SU-DHL-6 (cell line): ENCODE data around the gene STX1A.

ENCODE experiments used
- H2AFZ ChIP-seq: fragments of 200-600 bp; sonication (generic); 2 replicates; pipeline ENCODE4 v1.6.1; 2014; ENCODE audit warnings: low read depth, mild to moderate bottlenecking, moderate library complexity, mixed read lengths, antibody characterized with exemption, low read length; ENCODE audit not compliant: severe bottlenecking
- H3F3A ChIP-seq: fragments of 200-600 bp; shearing (Covaris generic); 2 replicates; pipeline ENCODE4 v1.6.0; 2016; ENCODE audit warnings: antibody characterized with exemption, mild to moderate bottlenecking; ENCODE audit not compliant: insufficient read depth
- H3K27ac ChIP-seq: fragments of 200-600 bp; sonication (generic); 2 replicates; pipeline ENCODE4 v1.5.1; 2016; ENCODE audit warnings: low read depth, mild to moderate bottlenecking, low read length, moderate library complexity, mixed read lengths
- H3K27me3 ChIP-seq: fragments of 200-600 bp; sonication (generic), shearing (Covaris generic); 2 replicates; pipeline ENCODE4 v1.6.0; 2014; ENCODE audit warnings: mild to moderate bottlenecking, low read length
- H3K36me3 ChIP-seq: fragments of 200-600 bp; sonication (generic); 2 replicates; pipeline ENCODE4 v1.6.1; 2014; ENCODE audit warnings: mild to moderate bottlenecking, low read length, mixed read lengths
- H3K4me2 ChIP-seq: fragments of 300-600, 200-600 bp; shearing (Covaris generic), sonication (generic); 2 replicates; pipeline ENCODE4 v1.6.0; 2014; ENCODE audit warnings: low read length, low read depth, mild to moderate bottlenecking; ENCODE audit not compliant: poor library complexity, severe bottlenecking
- H3K4me3 ChIP-seq: fragments of 200-600 bp; sonication (generic); 2 replicates; pipeline ENCODE4 v1.5.1; 2014; ENCODE audit warnings: antibody characterized with exemption, low read length, mild to moderate bottlenecking, mixed read lengths; ENCODE audit not compliant: insufficient read depth, poor library complexity, severe bottlenecking
- H3K79me2 ChIP-seq: fragments of 200-600 bp; sonication (generic); 2 replicates; pipeline ENCODE4 v1.6.1; 2014; ENCODE audit warnings: mild to moderate bottlenecking, low read length, moderate library complexity; ENCODE audit not compliant: insufficient read depth
- H3K9ac ChIP-seq: fragments of 200-600 bp; sonication (generic); 2 replicates; pipeline ENCODE4 v1.7.0; 2014; ENCODE audit warnings: mild to moderate bottlenecking, low read length
- H3K9me2 ChIP-seq: fragments of 200-600 bp; sonication (generic); replicated peaks from 2 replicates; pipeline ENCODE4 v1.6.1; 2014; ENCODE audit warnings: low read length; ENCODE audit not compliant: insufficient read depth
- H3K9me3 ChIP-seq: fragments of 200-600 bp; sonication (generic); 2 replicates; pipeline ENCODE4 v1.6.1; 2014; ENCODE audit warnings: low read length, mixed read lengths; ENCODE audit not compliant: insufficient read depth
- H4K20me1 ChIP-seq: fragments of 200-600 bp; sonication (generic); 2 replicates; pipeline ENCODE4 v1.6.1; 2014; ENCODE audit warnings: low read depth, mild to moderate bottlenecking, antibody characterized with exemption, low read length, moderate library complexity, mixed read lengths
- EZH2phosphoT487 ChIP-seq: fragments of 200-600 bp; sonication (generic), shearing (Covaris generic); conservative IDR thresholded peaks from 2 replicates; pipeline ENCODE4 v1.6.1; 2018; ENCODE audit warnings: mild to moderate bottlenecking, antibody characterized with exemption, low read length, moderate library complexity, mixed read lengths
- TF ChIP-seq, protein P1 (sequence below): fragments of 200-600 bp; sonication (generic); IDR thresholded peaks from one replicate; pipeline ENCODE4 v1.5.1; 2017; ENCODE audit warnings: antibody characterized with exemption, mild to moderate bottlenecking, low read length, moderate library complexity; ENCODE audit not compliant: insufficient read depth, poor library complexity, severe bottlenecking

The STX1A gene

GRCh38 chr7:73703225-73703624 lies 16.2 kb downstream of the STX1A start:
- Histone ChIP-seq H3K4me2 (no peak overlapping the region), H3K4me3 (no peak overlapping the region), H3K36me3 (no peaks in the 10 kb centered on the region), H4K20me1 (no peaks in the 10 kb centered on the region), H2AFZ (no peak overlapping the region), H3K9ac (no peak overlapping the region), H3K27me3 (no peaks in the 10 kb centered on the region), H3K27ac (no peak overlapping the region), H3K9me2 (no peaks in the 10 kb centered on the region), H3K9me3 (no peaks in the 10 kb centered on the region), H3F3A (no peaks in the 10 kb centered on the region), H3K79me2 (no peaks in the 10 kb centered on the region)
- TF ChIP-seq, protein P1, sequence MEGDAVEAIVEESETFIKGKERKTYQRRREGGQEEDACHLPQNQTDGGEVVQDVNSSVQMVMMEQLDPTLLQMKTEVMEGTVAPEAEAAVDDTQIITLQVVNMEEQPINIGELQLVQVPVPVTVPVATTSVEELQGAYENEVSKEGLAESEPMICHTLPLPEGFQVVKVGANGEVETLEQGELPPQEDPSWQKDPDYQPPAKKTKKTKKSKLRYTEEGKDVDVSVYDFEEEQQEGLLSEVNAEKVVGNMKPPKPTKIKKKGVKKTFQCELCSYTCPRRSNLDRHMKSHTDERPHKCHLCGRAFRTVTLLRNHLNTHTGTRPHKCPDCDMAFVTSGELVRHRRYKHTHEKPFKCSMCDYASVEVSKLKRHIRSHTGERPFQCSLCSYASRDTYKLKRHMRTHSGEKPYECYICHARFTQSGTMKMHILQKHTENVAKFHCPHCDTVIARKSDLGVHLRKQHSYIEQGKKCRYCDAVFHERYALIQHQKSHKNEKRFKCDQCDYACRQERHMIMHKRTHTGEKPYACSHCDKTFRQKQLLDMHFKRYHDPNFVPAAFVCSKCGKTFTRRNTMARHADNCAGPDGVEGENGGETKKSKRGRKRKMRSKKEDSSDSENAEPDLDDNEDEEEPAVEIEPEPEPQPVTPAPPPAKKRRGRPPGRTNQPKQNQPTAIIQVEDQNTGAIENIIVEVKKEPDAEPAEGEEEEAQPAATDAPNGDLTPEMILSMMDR: no peak
- TF ChIP-seq EZH2phosphoT487: no peak

GRCh38 chr7:73702665-73703064 lies 16.8 kb downstream of the STX1A start:
- Histone ChIP-seq H4K20me1 (no peaks in the 10 kb centered on the region), H3K36me3 (no peaks in the 10 kb centered on the region)

GRCh38 chr7:73702226-73702625 lies 17.2 kb downstream of the STX1A start:
- H3K27me3 ChIP-seq: no peaks in the 10 kb centered on the region
- H3K9ac ChIP-seq: no peak overlapping the region
- H3K9me2 ChIP-seq: no peaks in the 10 kb centered on the region
- no peak overlapping the region for H3K27ac ChIP-seq
- no peaks in the 10 kb centered on the region for H3F3A ChIP-seq
- no peak overlapping the region for H3K4me2 ChIP-seq
- H4K20me1 ChIP-seq: no peaks in the 10 kb centered on the region
- H3K9me3 ChIP-seq: no peaks in the 10 kb centered on the region
- no peak overlapping the region for H3K4me3 ChIP-seq
- no peak for TF ChIP-seq EZH2phosphoT487
- TF ChIP-seq, protein P1: no peak
- no peaks in the 10 kb centered on the region for H3K79me2 ChIP-seq
- no peaks in the 10 kb centered on the region for H3K36me3 ChIP-seq
- no peak overlapping the region for H2AFZ ChIP-seq

More at GRCh38 chr7:73702665-73703064, 16.8 kb downstream of the STX1A start:
- Histone ChIP-seq H3K9ac (no peak overlapping the region), H2AFZ (no peak overlapping the region), H3K79me2 (no peaks in the 10 kb centered on the region), H3K27ac (no peak overlapping the region), H3K9me2 (no peaks in the 10 kb centered on the region), H3K27me3 (no peaks in the 10 kb centered on the region), H3F3A (no peaks in the 10 kb centered on the region), H3K4me3 (no peak overlapping the region), H3K9me3 (no peaks in the 10 kb centered on the region), H3K4me2 (no peak overlapping the region)
- TF ChIP-seq, protein P1: no peak
- TF ChIP-seq EZH2phosphoT487: no peak
